Stimulated activated naive CD4-positive, alpha-beta T cell treated with Interleukin-2 at 50 U/mL for 16 hours (primary cell): ENCODE data around the gene RPS27.
A peak's percentile ranks its signal among the peaks of the same experiment; 100 is the strongest.
"Not testable (repeated sequence)": the region's sequence is repeated elsewhere in the genome, so short reads cannot be mapped to it uniquely, and the experiment has no call there.

Experiments
- DNase-seq: peaks from one replicate; lab custom pipeline; 2025; lab: John Stamatoyannopoulos, UW

Gene RPS27

GRCh38 chr1:153961421-153961820, 29.1 kb upstream of the RPS27 start:
- DNase-seq: no peak

GRCh38 chr1:153962088-153963029, 28.2 kb upstream of the RPS27 start:
- DNase-seq: no peak

GRCh38 chr1:153963030-153963849, 27.3 kb upstream of the RPS27 start, which contains the start of gene SLC39A1:
Gene SLC39A1, minus strand, starts transcription at chr1:153963537. Its CDS starts 822 bp downstream, at chr1:153962715.
- DNase-seq: peak; percentile 93

GRCh38 chr1:153963850-153964331, 26.7 kb upstream of the RPS27 start:
- no peak for DNase-seq

GRCh38 chr1:153967107-153967999, 23.2 kb upstream of the RPS27 start, which contains the start of gene CREB3L4:
Gene CREB3L4, plus strand, starts transcription at chr1:153967902. Its CDS starts 624 bp downstream, at chr1:153968526.
- DNase-seq: peak; percentile 82

- no peak for DNase-seq
Measured at GRCh38 chr1:153968000-153968363, 22.6 kb upstream of the RPS27 start.

GRCh38 chr1:153968408-153968807, 22.2 kb upstream of the RPS27 start:
- DNase-seq: no peak

GRCh38 chr1:153968972-153969371, 21.6 kb upstream of the RPS27 start:
- DNase-seq: no peak

- DNase-seq: no peak
Measured at GRCh38 chr1:153970346-153970745, 20.2 kb upstream of the RPS27 start.

- no peak for DNase-seq
Measured at GRCh38 chr1:153973071-153973470, 17.5 kb upstream of the RPS27 start.

GRCh38 chr1:153973525-153973924, 17.0 kb upstream of the RPS27 start:
- no peak for DNase-seq

- DNase-seq: no peak
Measured at GRCh38 chr1:153976819-153977249, 13.7 kb upstream of the RPS27 start.

- peak; percentile 89 for DNase-seq
Measured at GRCh38 chr1:153977250-153978240, 13.0 kb upstream of the RPS27 start, which contains the start of gene JTB. Gene JTB, minus strand, starts transcription at chr1:153977674. Its CDS starts 422 bp downstream, at chr1:153977252.

GRCh38 chr1:153978274-153978909, 12.2 kb upstream of the RPS27 start:
- no peak for DNase-seq

GRCh38 chr1:153979091-153979490, 11.5 kb upstream of the RPS27 start:
- DNase-seq: not testable (repeated sequence)

GRCh38 chr1:153981735-153982134, 8.8 kb upstream of the RPS27 start:
- not testable (repeated sequence) for DNase-seq

- DNase-seq: no peak
Measured at GRCh38 chr1:153984123-153984894, 6.3 kb upstream of the RPS27 start.

- DNase-seq: peak; percentile 17
Measured at GRCh38 chr1:153985341-153985912, 5.1 kb upstream of the RPS27 start.
